ENCODE data around the gene DNAJC6. TPM values are rescaled to one million over a fixed set of nuclear protein-coding genes. Genes with fewer than 3 reads are reported as not detected.

The DNAJC6 gene
- total and polyA plus RNA-seq, 2 of the 13 experiments (the other 11 are each of a cell fraction or from before 2014, with no cell fraction given): 1.0 to 1.6 TPM

DNA sequence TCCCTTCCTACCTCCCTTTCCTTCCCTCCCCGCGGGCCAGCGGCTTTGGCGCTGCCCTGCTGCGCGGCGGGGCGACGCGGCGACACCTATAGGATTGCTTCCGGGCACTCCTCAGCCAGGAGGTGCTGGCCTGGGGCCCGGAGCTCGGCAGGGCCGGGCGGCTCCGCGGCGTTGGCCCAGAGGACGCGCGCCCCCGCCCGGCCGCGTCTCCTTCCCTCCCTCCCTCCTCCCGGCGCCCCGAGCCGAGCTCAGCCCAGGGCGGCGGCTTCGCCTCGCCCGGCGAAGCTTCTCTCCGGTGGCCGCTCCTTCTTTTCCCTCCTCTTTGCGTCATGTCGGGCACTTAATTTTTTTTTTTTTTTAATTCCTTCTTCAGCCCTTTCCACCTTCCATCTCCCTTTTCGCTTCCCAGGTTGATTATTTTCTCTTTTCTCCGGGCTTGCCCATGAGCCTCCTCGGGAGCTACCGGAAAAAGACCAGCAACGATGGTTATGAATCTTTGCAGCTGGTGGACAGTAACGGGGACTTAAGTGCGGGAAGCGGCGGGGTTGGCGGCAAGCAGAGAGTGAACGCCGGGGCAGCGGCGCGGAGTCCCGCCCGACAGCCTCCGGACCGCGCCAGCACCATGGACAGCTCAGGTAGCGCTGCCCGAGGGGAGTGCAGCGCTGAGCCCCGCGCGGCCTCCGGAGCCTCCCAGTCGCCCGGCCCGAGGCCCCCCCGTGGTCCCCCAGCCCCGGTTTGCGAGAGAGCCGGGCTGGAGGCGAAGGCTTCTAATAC is at the start of gene DNAJC6 (continued):
- TF ChIP-seq, protein P1, sequence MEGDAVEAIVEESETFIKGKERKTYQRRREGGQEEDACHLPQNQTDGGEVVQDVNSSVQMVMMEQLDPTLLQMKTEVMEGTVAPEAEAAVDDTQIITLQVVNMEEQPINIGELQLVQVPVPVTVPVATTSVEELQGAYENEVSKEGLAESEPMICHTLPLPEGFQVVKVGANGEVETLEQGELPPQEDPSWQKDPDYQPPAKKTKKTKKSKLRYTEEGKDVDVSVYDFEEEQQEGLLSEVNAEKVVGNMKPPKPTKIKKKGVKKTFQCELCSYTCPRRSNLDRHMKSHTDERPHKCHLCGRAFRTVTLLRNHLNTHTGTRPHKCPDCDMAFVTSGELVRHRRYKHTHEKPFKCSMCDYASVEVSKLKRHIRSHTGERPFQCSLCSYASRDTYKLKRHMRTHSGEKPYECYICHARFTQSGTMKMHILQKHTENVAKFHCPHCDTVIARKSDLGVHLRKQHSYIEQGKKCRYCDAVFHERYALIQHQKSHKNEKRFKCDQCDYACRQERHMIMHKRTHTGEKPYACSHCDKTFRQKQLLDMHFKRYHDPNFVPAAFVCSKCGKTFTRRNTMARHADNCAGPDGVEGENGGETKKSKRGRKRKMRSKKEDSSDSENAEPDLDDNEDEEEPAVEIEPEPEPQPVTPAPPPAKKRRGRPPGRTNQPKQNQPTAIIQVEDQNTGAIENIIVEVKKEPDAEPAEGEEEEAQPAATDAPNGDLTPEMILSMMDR (CRISPR knock-in tag; IDR thresholded peaks at IDR 0.05): peak; percentile 43
- TF ChIP-seq XBP1 (CRISPR knock-in tag; IDR thresholded peaks at IDR 0.05) (0 out of 2 replicates have a peak, but pooled peaks have one; percentile 75), ZBTB21 (CRISPR knock-in tag; IDR thresholded peaks at IDR 0.05) (no peak), BRCA1 (CRISPR knock-in tag; IDR thresholded peaks at IDR 0.05) (peak; percentile 98), MXI1 (IDR thresholded peaks at IDR 0.05; ENCODE audit: borderline replicate concordance, low read depth, low read length) (peak; percentile 47; the same call in 1 of the 3 replicates), TARDBP (CRISPR knock-in tag; IDR thresholded peaks at IDR 0.05) (no peak), ZSCAN21 (CRISPR knock-in tag; IDR thresholded peaks at IDR 0.05; ENCODE audit: borderline replicate concordance) (peak; percentile 96), CBFB (CRISPR knock-in tag; IDR thresholded peaks at IDR 0.05) (0 out of 2 replicates have a peak, but pooled peaks have one; percentile 64), JDP2 (CRISPR knock-in tag; IDR thresholded peaks at IDR 0.05; ENCODE audit: borderline replicate concordance) (peak; percentile 70; the same call in 1 of the 2 replicates), XRCC5 (optimal IDR thresholded peaks at IDR 0.05; ENCODE audit: low read length) (peak; percentile 83), PAWR (CRISPR knock-in tag; IDR thresholded peaks at IDR 0.05; ENCODE audit: borderline replicate concordance) (no peak), HMG20B (CRISPR knock-in tag; conservative IDR thresholded peaks at IDR 0.05) (peak; percentile 72), MLLT10 (CRISPR knock-in tag; IDR thresholded peaks at IDR 0.05) (no peak), TBP (CRISPR knock-in tag; IDR thresholded peaks at IDR 0.05) (no peak), KDM1A (CRISPR knock-in tag; IDR thresholded peaks at IDR 0.05) (peak; percentile 23; the same call in 1 of the 2 replicates), RFXANK (CRISPR knock-in tag; IDR thresholded peaks at IDR 0.05) (0 out of 2 replicates have a peak, but pooled peaks have one; percentile 81)
- TF ChIP-seq, protein P2, sequence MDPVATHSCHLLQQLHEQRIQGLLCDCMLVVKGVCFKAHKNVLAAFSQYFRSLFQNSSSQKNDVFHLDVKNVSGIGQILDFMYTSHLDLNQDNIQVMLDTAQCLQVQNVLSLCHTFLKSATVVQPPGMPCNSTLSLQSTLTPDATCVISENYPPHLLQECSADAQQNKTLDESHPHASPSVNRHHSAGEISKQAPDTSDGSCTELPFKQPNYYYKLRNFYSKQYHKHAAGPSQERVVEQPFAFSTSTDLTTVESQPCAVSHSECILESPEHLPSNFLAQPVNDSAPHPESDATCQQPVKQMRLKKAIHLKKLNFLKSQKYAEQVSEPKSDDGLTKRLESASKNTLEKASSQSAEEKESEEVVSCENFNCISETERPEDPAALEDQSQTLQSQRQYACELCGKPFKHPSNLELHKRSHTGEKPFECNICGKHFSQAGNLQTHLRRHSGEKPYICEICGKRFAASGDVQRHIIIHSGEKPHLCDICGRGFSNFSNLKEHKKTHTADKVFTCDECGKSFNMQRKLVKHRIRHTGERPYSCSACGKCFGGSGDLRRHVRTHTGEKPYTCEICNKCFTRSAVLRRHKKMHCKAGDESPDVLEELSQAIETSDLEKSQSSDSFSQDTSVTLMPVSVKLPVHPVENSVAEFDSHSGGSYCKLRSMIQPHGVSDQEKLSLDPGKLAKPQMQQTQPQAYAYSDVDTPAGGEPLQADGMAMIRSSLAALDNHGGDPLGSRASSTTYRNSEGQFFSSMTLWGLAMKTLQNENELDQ (CRISPR knock-in tag; IDR thresholded peaks at IDR 0.05; ENCODE audit: borderline replicate concordance): peak; percentile 84; the same call in 1 of the 2 replicates
- TF ChIP-seq, protein P3, sequence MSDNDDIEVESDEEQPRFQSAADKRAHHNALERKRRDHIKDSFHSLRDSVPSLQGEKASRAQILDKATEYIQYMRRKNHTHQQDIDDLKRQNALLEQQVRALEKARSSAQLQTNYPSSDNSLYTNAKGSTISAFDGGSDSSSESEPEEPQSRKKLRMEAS (IDR thresholded peaks at IDR 0.05): no peak
- TF ChIP-seq, protein P4, sequence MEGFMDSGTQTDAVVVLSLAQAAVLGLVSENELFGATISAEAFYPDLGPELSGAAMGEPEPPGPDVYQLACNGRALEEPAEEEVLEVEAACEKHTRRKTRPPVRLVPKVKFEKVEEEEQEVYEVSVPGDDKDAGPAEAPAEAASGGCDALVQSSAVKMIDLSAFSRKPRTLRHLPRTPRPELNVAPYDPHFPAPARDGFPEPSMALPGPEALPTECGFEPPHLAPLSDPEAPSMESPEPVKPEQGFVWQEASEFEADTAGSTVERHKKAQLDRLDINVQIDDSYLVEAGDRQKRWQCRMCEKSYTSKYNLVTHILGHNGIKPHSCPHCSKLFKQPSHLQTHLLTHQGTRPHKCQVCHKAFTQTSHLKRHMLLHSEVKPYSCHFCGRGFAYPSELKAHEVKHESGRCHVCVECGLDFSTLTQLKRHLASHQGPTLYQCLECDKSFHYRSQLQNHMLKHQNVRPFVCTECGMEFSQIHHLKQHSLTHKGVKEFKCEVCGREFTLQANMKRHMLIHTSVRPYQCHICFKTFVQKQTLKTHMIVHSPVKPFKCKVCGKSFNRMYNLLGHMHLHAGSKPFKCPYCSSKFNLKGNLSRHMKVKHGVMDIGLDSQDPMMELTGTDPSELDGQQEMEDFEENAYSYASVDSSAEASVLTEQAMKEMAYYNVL (CRISPR knock-in tag; IDR thresholded peaks at IDR 0.05; ENCODE audit: borderline replicate concordance): peak; percentile 81
- TF ChIP-seq, protein P5, sequence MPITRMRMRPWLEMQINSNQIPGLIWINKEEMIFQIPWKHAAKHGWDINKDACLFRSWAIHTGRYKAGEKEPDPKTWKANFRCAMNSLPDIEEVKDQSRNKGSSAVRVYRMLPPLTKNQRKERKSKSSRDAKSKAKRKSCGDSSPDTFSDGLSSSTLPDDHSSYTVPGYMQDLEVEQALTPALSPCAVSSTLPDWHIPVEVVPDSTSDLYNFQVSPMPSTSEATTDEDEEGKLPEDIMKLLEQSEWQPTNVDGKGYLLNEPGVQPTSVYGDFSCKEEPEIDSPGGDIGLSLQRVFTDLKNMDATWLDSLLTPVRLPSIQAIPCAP (CRISPR knock-in tag; IDR thresholded peaks at IDR 0.05; ENCODE audit: low read depth): no peak
